Measurements from ENCODE around the gene KCNH2.

GRCh38 chr7:150903606-150904005 lies 74.5 kb downstream of the KCNH2 start:
- no peak for TF ChIP-seq CTCF (IDR thresholded peaks at IDR 0.05)
- no peak for TF ChIP-seq POLR2A (IDR thresholded peaks at IDR 0.05)
